Breast epithelium (tissue), 4 donors: ENCODE results near the gene IQCH. TPM values are rescaled to one million over a fixed set of nuclear protein-coding genes. Genes with fewer than 3 reads are reported as not detected.
A peak's percentile ranks its signal among the peaks of the same experiment; 100 is the strongest.

ENCODE experiments used
- DNase-seq, 2 donors: peaks; one replicate each; pipeline ENCODE4 v3.0.0-alpha.2; 2019; ENCODE audit warnings: low spot score in 2 of 2
- H3K27ac ChIP-seq, 2 donors: fragments of 200-600 bp; sonication (generic) in 1 of 2; one replicate each; pipeline ENCODE4 v1.5.1; 2016 to 2019; ENCODE audit warnings: mild to moderate bottlenecking in 1 of 2
- H3K27me3 ChIP-seq, 2 donors: fragments of 200-600 bp; sonication (generic) in 1 of 2; one replicate each; pipeline versions ENCODE4 v1.5.1 to v1.6.0; 2017 to 2019; ENCODE audit warnings: control low read depth in 1 of 2, mild to moderate bottlenecking in 1 of 2
- H3K36me3 ChIP-seq: fragments of 200-600 bp; one replicate; pipeline ENCODE4 v1.5.1; 2019
- H3K4me1 ChIP-seq, 2 donors: fragments of 200-600 bp; sonication (generic); one replicate each; pipeline ENCODE4 v1.5.1; 2016 to 2019; ENCODE audit warnings: control low read depth in 1 of 2
- H3K4me3 ChIP-seq, 3 donors: fragments of 200-600 bp; sonication (generic); 1 replicate in 2 of 3; 2 replicates in 1 of 3; pipeline ENCODE4 v1.5.1; 2016 to 2019; ENCODE audit warnings: mild to moderate bottlenecking in 3 of 3, moderate library complexity in 2 of 3
- H3K9me3 ChIP-seq, 2 donors: fragments of 200-600 bp; sonication (generic) in 1 of 2; one replicate each; pipeline ENCODE4 v1.5.1; 2016 to 2019; ENCODE audit warnings: control low read depth in 1 of 2
- POLR2A ChIP-seq: fragments of 450-650 bp; IDR thresholded peaks from one replicate; pipeline ENCODE4 v1.6.1; 2016; ENCODE audit warnings: antibody characterized with exemption, mild to moderate bottlenecking, moderate library complexity
- POLR2AphosphoS5 ChIP-seq, 3 donors: sonication (generic); formaldehyde crosslinking; IDR thresholded peaks; one replicate each; pipeline ENCODE4 v1.6.1; 2017; ENCODE audit warnings: antibody characterized with exemption in 3 of 3
- intact Hi-C: fragments of 100-400 bp; cut with DNase I; formaldehyde crosslinking; loops from one replicate; pipeline ENCODE4 v1.15.1; 2023; ENCODE audit warnings: low total_unique reads
- total RNA-seq, 3 donors: library from RNA; depleted of rRNA; stranded (reverse); fragments of >200 nt; gene quantifications; one replicate each; pipeline ENCODE4 v1.1.0, GENCODE V29; 2016
- TF ChIP-seq, protein P1 (sequence below), 3 donors: fragments of 450-650 bp; IDR thresholded peaks; one replicate each; pipeline ENCODE4 v1.5.1; 2016 to 2017; ENCODE audit warnings: antibody characterized with exemption in 3 of 3, mild to moderate bottlenecking in 3 of 3, moderate library complexity in 3 of 3

IQCH gene
- total RNA-seq, 3 donors from 2014 or later = 0.64 to 11.9 (median 6.6) TPM

- DNase-seq = no peak
- TF ChIP-seq POLR2A = no peak
- TF ChIP-seq, protein P1, sequence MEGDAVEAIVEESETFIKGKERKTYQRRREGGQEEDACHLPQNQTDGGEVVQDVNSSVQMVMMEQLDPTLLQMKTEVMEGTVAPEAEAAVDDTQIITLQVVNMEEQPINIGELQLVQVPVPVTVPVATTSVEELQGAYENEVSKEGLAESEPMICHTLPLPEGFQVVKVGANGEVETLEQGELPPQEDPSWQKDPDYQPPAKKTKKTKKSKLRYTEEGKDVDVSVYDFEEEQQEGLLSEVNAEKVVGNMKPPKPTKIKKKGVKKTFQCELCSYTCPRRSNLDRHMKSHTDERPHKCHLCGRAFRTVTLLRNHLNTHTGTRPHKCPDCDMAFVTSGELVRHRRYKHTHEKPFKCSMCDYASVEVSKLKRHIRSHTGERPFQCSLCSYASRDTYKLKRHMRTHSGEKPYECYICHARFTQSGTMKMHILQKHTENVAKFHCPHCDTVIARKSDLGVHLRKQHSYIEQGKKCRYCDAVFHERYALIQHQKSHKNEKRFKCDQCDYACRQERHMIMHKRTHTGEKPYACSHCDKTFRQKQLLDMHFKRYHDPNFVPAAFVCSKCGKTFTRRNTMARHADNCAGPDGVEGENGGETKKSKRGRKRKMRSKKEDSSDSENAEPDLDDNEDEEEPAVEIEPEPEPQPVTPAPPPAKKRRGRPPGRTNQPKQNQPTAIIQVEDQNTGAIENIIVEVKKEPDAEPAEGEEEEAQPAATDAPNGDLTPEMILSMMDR (IDR thresholded peaks at IDR 0.05) = peak; percentile 46 to 67 (median 55)
- intact Hi-C loops = loop anchor here (10.0 kb wide), 1 partner anchor 359 kb away; no protein-coding TSS in a partner anchor
These were observed 49.1 kb downstream of the IQCH start for GRCh38 chr15:67303490-67304363.

DNA sequence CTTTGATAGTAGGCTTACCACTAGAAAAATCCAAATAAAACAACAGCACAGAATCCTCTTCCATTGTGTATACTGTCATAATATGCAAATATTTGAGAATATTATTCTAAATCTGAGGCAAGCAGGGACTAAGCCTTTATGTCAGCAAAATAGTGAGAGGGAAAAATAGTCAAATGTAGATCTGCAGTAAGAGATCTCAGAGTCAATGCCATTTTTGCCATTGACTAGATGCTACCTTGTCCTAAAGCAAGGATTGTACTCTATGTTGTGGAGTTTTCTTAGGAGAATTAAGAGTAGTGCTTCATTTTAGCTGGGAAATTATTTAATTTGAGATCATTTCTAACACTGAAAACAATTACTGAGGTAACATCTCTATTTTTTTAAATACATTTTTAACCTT lies 50.2 kb downstream of the IQCH start:
- Histone ChIP-seq H3K4me3 (no peak overlapping the region), H3K27me3 (no peaks in the 10 kb centered on the region), H3K9me3 (no peaks in the 10 kb centered on the region), H3K36me3 (no peaks in the 10 kb centered on the region), H3K4me1 (no peaks in the 10 kb centered on the region), H3K27ac (no peak overlapping the region)
- no peak for DNase-seq
- TF ChIP-seq POLR2AphosphoS5 (IDR thresholded peaks at IDR 0.05) = no peak
- no peak for TF ChIP-seq POLR2A
- TF ChIP-seq, protein P1 (IDR thresholded peaks at IDR 0.05) = no peak
- intact Hi-C loops = loop anchor here (10.0 kb wide), 1 partner anchor 360 kb away; no protein-coding TSS in a partner anchor

More at GRCh38 chr15:67303490-67304363, 49.1 kb downstream of the IQCH start:
- Histone ChIP-seq H3K27ac (no peak overlapping the region), H3K4me1 (no peaks in the 10 kb centered on the region), H3K36me3 (no peaks in the 10 kb centered on the region), H3K9me3 (no peaks in the 10 kb centered on the region), H3K4me3 (no peak overlapping the region), H3K27me3 (no peaks in the 10 kb centered on the region)

GRCh38 chr15:67305506-67305905 lies 50.9 kb downstream of the IQCH start:
- no peak overlapping the region for H3K27ac ChIP-seq
- intact Hi-C loops = loop anchor here (10.0 kb wide), 1 partner anchor 361 kb away; no protein-coding TSS in a partner anchor

DNA sequence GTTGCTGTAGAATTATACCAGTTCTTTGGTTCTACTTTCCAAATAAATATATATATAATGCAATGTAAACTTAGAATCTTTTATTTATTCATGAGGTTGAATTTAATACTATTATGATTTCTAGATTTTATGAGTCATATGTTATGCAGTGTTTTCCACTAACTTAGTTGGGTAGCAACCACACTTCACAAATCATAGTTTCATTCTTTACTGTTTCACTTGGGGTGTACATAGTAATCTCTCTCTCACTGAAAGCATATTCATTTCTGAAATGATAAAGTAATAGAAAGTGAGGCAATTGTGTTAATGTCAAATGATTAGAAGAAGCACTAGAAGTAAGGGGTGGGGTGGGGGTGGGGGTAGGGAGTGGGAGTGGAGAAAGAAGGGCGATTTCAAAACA lies 52.6 kb downstream of the IQCH start:
- Histone ChIP-seq H3K36me3 (no peaks in the 10 kb centered on the region), H3K4me1 (no peaks in the 10 kb centered on the region), H3K27me3 (no peaks in the 10 kb centered on the region), H3K27ac (no peak overlapping the region), H3K9me3 (no peaks in the 10 kb centered on the region), H3K4me3 (no peak overlapping the region)
- intact Hi-C loops = loop anchor here (10.0 kb wide), 1 partner anchor 362 kb away; no protein-coding TSS in a partner anchor
- TF ChIP-seq, protein P1 (IDR thresholded peaks at IDR 0.05) = no peak
- TF ChIP-seq POLR2A (no peak), POLR2AphosphoS5 (IDR thresholded peaks at IDR 0.05) (no peak)
- no peak for DNase-seq

More at GRCh38 chr15:67305506-67305905, 50.9 kb downstream of the IQCH start:
- no peaks in the 10 kb centered on the region for H3K36me3 ChIP-seq
- TF ChIP-seq POLR2AphosphoS5 (IDR thresholded peaks at IDR 0.05) (no peak), POLR2A (no peak)
- TF ChIP-seq, protein P1 (IDR thresholded peaks at IDR 0.05) = no peak
- DNase-seq = no peak
- H3K27me3 ChIP-seq = no peaks in the 10 kb centered on the region
- no peaks in the 10 kb centered on the region for H3K4me1 ChIP-seq
- H3K4me3 ChIP-seq = no peak overlapping the region
- H3K9me3 ChIP-seq = no peaks in the 10 kb centered on the region
